Measurements from ENCODE around the gene LRR1.
A peak's percentile ranks its signal among the peaks of the same experiment; 100 is the strongest.
"Not testable (repeated sequence)": the region's sequence is repeated elsewhere in the genome, so short reads cannot be mapped to it uniquely, and the experiment has no call there.

LRR1 gene

DNA sequence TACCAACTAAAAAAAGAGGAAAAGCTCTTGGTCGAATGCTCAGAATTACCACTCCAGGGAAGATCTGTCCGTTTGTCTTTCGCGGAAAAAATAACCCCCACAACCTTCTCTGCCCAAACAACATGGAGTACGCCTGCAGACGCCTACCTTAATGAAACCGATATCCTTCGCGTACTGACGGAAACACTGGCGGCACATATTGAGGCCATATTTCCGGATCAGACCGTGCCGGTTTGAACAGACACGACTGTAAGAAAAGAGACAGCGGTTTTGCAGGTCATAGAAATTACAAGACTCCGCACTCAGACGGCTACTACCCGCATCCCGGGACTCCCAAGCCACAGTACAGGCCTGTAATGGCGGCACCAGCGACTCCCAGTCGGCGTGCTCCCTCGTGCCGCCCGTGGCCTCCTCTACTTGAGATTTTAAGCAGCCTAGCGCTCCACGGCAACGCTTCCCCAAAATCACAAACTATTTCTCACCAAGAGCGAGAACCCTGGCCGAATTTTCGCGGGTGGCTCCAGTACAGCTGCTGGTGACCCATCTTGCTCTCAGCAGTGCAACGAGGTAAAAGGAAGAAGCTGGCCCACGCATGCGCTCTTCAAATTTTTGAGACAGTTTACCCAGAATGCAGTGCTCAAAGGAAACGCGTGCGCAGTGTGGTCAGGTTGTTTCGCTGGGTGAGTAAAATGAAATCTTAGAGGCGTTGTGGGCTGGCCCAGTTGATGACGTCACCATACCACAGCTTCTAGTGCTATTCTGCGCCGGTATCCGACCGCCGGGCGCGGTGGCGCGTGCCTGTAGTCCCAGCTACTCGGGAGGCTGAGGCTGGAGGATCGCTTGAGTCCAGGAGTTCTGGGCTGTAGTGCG lies 12.7 kb upstream of the LRR1 start, which contains the start of gene RPS29:
Gene RPS29 (minus strand): TSS at position 578 of the 870 bp plus-strand sequence. CDS start 34 bp downstream, at position 544.
- DNase-seq, result peak; percentile 95 to 98

DNA sequence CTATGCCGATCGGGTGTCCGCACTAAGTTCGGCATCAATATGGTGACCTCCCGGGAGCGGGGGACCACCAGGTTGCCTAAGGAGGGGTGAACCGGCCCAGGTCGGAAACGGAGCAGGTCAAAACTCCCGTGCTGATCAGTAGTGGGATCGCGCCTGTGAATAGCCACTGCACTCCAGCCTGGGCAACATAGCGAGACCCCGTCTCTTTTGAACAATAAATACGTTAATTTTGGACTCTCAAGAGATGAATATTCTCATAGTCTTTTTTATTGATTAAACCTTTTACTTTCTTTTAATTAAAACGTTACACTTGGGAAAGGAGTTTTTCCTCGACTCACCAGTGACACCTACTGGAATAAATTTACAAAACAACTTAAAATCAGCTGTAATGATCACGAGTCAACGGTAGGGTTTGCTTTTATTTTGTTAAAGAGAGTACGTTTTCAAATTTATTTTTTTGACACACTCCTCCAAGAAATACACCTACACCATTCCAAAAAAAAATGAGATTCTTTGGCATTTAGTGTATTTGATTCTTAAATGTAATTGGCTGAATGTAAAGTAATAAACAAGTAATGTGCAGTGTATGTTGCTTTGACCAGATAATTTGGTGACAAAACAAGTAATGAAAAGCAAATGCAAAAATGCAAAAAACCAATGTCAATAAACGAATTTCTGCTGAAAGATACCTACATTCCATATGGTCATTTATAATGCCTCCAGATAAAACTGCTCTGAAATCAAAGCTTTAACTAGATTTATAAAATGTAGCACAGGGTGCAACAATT lies 11.9 kb upstream of the LRR1 start:
- DNase-seq, result peak; percentile 18 to 33

DNA sequence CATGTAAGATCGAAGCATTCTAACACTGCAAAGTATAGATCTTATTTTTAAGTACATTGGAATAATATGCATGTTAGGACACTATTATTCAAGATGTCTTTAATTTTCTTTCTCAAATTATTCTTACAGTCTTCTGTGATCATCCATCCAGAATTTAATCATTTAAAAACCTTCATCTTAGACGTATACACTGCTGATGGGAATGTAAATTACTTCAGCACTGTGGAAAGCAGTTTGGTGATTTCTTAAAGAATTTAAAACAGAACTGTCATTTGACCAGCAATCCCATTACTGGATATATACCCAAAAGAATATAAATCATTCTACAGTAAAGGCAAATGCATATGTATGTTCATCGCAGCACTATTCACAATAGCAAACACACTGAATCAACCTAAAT lies 9.4 kb upstream of the LRR1 start:
- no peak for DNase-seq

DNA sequence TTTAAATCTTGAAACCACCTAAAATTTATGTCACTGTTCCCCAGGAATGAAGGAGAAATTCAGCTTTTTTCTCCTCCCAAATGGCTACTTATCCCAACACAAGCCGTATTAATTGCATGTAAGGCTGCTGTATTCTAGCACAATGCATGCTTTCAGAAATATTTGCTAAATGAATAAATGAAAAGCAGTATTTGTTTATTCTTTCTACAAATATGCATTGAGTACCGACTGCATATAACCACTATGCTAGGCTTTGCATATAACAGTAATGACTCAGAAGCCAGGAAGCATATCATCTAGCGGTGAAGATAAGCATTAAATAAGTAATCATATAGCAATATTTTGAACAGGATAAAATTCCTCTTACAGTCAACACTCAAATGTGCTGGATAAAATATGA lies 5.7 kb upstream of the LRR1 start:
- no peak for DNase-seq

DNA sequence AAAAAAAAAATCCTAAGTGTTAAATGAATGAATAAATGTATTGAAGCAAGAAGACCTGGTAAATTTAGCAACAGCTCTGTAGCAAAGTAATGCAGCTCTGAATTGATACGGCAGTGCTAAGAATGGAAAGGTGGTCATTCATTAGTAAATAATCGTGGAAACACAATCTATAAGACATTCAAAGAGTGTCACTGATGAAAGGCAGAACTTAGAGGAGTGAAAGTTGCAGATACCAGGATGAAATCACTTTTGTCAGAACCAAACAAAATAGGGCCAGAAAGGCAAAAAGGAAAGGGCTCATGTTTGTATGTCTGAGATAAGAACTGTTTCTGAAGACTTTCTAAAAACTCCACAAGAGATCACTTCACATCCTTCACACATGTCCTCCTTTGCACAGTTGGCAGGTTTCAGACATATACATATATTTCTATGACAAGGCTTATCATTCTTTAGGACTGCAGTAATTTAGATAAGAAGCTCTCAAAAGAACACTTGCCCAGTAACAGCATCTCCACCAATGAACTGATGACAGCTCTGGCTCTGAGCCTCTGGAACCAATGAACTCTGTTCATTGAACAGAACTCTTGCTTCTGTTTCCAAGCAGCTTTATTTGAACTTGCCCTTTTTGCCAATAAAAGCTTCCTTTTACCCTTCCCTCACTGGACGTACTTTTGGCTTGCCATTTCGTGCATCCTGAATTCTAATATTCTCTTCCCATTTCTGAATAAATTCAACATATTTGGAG lies 4.2 kb upstream of the LRR1 start:
- no peak for DNase-seq

DNA sequence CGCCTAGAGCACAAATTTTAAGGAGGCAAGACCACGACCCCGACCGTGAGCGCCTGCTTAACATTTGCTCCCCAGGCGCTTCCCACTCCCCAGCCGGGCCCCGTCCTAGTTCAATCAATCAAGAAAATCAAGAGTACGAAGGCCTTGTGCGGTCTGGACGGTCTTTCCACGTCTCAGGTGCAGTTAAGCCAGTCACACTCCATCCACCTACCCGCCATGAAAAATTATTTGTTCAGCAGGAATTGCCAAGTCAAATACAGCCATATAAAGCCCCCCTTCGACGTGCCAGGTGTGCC lies 603 bp upstream of the LRR1 start:
- no peak for DNase-seq

DNA sequence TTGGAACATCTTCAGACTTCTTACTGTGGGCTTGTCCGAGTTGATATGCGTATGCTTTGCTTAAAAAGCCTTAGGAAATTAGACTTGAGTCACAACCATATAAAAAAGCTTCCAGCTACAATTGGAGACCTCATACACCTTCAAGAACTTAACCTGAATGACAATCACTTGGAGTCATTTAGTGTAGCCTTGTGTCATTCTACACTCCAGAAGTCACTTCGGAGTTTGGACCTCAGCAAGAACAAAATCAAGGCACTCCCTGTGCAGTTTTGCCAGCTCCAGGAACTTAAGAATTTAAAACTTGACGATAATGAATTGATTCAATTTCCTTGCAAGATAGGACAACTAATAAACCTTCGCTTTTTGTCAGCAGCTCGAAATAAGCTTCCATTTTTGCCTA lies 8.8 kb downstream of the LRR1 start:
- DNase-seq, result no peak

DNA sequence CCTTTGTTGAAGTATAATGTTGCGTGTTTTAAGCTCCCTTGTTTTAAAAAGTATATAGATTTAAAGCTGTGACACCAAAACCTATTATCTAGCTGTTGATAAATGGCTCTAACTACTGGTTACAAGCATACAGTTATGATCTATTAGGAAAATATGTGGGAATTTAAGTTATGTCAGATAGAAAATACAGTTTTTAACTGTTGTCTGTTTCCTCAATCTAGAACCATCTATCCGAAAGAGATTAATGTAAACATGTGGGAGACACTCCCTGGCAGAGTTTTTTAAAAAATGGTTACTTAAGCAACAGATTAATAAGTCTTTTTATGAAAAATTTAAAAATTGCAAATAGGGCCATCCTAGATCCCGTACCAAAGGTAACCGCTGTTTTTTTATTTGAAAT lies 13.5 kb downstream of the LRR1 start:
- DNase-seq, result no peak

DNA sequence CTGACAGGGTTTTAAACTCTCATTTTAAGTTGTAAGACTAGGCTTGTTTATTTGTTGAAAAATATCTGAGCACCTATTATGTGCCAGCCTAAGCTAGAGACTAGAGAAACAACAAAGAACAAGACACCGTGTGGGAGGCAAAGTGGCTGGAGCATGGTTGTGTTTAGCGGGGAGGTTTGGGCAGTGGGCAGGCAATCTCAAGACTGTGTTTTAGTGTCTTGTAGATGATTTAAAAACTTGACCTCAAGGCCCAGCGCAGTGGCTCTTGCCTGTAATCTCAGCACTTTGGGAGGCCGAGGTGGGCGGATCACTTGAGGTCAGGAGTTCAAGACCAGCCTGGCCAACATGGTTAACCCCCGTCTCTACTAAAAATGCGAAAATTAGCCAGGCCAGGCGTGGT lies 13.9 kb downstream of the LRR1 start:
- DNase-seq, result no peak

DNA sequence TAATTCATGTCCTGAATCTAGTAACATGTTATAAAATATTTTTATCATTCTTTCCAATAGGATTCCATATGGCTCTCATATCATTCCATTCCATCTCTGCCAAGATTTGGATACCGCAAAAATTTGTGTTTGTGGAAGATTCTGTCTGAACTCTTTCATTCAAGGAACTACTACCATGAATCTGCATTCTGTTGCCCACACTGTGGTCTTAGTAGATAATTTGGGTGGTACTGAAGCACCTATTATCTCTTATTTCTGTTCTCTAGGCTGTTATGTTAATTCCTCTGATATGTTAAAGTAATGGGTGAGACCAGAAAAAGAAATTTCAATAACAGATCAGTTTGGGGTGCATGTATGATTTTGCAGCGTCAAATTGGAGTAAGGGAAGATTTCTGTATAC lies 15.5 kb downstream of the LRR1 start:
- DNase-seq, result no peak

DNA sequence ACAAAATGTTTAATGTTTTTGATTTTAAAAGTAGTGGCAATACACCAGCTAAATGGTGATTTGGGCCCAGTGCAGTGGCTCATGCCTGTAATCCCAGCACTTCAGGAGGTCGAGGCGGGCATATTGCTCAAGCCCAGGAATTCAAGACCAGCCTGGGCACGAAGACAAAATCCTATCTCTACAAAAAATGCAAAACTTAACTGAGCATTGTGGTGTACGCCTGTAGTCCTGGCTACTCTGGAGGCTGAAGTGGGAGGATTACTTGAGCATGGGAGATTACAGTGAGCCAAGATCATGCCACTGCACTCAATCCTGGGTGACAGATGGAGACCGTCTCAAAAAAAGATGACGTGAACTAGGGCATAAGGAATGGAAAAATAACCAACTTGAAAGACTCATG lies 17.0 kb downstream of the LRR1 start:
- DNase-seq, result no peak

DNA sequence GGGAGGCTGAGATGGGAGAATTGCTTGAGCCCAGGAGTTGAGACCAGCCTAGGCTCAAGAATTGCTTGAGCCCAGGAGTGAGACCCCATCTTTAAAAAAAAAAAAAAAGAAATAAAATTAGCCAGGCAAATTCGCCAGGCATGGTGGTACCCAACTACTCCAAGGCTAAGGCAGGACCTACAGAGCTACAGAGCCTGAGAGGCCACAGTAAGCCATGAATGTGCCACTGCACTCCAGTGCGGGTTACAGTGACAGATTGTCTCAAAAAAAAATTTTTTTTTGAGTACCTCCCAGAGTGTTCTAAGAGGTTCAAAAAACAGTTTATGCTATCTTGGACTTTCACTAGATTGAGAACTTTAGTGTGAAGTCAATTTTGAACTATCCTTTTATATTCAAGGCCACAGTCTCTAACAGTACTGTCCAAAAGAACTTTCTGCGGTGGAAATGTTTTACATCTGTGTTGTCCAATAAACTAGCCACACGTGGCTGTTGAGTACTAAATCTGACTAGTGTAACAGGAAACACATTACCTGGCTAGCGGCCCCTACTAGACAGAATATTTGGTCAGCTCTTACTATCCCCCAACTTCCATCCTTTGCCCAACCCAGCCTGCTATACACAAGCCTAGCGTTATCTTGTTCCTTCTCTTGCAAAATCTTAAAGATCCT lies 19.2 kb downstream of the LRR1 start:
- no peak for DNase-seq

DNA sequence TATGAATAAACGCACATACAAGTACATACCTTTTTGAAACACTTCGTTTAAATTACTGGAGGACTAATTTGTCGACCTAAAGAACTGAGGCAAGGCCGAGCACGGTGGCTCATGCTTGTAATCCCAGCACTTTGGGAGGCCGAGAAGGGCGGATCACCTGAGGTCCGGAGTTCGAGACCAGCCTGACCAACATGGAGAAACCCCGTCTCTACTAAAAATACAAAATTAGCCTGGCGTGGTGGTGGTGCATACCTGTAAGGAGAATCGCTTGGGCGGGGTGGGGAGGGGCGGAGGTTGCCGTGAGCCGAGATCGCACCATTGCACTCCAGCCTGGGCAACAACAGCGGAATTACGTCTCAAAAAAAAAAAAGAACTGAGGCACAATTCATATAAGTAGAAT lies 20.5 kb downstream of the LRR1 start:
- DNase-seq, result not testable (repeated sequence)

DNA sequence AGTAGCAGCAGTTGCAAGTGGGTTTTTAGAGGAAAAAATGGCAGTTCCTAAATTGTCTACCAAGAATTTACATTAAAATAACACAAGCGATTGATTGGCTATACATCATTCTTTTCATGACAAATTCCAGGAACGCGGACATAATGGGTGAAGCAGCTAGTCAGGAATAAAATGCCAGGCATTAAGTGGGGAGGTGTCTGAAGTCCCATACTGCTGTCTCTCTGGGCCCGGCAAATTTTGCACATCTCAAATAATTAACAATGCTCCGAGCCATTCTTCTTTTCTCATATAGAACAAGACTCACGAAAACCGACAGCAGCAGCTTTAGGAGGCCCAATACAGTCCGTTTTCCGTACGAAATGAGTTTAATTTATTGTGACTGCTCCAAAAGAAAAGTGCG lies 21.0 kb downstream of the LRR1 start:
- no peak for DNase-seq

DNA sequence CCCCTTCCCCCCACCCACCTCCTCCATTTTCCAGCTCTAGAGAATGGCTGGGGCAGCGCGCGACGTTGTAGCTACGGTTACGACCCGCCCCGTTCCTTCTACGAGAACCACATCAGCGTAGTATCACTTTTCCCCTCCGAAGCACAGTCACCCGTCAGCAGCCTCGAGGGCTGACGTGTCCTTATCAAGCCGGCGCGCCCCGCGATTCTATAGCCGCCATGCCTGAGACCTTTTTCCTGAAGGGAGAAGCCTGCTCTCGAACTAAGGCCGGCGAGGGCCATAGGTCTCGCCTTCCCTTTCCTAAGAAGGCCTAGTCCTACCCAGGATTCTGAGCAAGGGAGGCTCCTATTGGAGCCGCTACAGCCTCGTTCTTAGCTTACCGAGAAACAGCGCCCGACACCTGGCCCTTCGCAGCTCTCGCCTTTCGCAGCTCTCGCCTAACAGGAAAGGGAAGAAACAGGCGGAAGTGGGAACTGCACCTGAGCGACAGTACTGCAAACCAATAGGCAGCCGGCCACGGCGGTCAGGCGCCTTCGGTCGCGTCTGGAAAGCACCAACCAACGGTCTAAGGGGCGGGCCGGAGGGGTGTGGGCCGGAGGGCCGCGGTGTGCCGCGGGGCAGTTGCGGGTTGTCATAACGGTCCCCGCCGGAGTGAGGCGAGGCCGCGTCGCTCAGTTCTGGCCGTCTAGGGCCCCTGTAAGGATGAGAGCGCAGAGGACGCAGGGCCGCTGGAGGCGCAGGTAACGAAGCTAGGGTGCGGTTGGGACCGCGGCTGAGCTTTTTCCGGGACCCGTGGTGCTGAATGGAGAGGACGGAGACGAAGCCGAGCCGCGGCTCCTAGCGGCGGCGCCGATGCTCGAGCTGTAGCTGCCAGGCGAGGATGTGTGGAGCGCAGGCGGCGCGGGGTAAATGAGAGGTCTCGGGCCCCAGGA lies 21.7 kb downstream of the LRR1 start, which contains the start of the genes MGAT2 and RPL36AL:
Gene MGAT2 (plus strand): TSS at position 618 of the 932 bp plus-strand sequence. CDS start 470 bp downstream, outside the sequence.
Gene RPL36AL (minus strand): TSS at position 445 of the 932 bp plus-strand sequence. CDS start 1,522 bp downstream, outside the sequence.
- peak; percentile 91 to 97 for DNase-seq

DNA sequence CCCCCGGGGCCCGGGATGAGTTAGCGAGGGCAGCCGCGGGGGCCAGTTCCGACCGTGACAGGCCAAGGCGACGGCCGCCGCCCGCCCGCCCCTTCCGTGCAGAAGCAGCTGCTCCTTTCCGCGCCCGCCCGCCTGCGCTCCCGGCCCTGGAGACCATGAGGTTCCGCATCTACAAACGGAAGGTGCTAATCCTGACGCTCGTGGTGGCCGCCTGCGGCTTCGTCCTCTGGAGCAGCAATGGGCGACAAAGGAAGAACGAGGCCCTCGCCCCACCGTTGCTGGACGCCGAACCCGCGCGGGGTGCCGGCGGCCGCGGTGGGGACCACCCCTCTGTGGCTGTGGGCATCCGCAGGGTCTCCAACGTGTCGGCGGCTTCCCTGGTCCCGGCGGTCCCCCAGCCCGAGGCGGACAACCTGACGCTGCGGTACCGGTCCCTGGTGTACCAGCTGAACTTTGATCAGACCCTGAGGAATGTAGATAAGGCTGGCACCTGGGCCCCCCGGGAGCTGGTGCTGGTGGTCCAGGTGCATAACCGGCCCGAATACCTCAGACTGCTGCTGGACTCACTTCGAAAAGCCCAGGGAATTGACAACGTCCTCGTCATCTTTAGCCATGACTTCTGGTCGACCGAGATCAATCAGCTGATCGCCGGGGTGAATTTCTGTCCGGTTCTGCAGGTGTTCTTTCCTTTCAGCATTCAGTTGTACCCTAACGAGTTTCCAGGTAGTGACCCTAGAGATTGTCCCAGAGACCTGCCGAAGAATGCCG lies 22.6 kb downstream of the LRR1 start:
- DNase-seq, result peak in 1 of 2 experiments; percentile 27

DNA sequence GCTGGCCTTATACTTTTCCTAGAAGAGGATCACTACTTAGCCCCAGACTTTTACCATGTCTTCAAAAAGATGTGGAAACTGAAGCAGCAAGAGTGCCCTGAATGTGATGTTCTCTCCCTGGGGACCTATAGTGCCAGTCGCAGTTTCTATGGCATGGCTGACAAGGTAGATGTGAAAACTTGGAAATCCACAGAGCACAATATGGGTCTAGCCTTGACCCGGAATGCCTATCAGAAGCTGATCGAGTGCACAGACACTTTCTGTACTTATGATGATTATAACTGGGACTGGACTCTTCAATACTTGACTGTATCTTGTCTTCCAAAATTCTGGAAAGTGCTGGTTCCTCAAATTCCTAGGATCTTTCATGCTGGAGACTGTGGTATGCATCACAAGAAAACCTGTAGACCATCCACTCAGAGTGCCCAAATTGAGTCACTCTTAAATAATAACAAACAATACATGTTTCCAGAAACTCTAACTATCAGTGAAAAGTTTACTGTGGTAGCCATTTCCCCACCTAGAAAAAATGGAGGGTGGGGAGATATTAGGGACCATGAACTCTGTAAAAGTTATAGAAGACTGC lies 23.4 kb downstream of the LRR1 start:
- DNase-seq, result no peak

DNA sequence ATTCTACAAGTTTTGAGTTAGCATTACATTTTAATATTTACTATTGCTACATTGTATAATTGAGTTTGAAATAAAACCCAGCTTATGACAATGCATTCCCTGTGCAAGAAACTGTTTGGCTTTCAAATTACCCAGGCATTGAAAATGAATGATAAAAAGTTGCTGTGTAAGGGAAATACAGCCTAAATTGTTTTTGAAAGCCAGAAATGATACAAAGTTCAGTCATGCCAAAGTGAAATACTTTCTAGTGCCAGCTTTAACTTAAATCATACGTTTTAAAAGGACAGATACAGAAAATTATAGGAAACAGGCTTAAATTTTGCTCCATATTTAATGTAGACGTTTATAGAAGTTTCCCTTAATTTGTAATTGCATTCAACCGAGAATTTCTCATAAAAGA lies 24.6 kb downstream of the LRR1 start:
- DNase-seq, result no peak

DNA sequence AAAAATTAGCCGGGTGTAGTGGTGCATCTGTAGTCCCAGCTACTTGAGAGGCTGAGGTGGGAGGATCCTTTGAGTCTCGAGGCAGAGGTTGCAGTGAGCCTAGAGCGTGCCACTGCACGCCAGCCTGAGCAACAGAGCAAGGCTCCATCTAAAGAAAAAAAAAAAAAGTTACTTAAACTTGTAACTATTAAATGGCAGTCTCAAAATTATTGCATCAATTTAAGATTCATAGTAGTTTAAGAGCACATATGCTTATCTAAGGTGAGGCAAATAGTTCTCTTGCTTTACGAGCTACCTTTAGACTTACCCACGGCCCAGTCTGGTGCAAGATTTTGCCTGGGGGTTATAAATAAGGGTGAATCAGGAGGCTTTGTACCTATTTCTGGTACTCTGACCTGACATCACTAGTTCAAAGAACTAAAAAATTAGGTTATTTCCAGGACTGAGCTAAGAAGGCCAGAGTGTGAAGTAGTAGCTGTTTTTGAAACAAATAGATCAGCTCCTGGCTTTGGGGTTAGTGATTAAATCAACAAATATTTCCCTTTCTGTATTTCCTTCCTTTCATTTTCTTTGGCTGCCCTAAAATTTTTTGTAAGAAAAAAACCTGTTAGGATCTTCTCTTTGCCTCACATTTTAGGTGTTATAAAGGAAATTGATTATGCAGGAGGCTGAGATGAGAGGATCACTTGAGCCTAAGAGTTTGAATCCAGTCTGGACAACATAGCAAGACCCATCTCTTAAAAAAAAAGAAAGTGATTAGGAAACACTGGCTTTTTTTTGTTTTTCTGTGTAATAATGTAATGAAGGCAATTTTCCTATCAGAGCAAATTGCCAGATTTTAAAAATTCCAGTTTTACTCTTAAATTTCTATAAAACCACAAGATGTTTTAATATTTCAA lies 25.4 kb downstream of the LRR1 start:
- DNase-seq, result no peak

Data from NCI-H1930 (cell line).